HEK293 (cell line): ENCODE data around the gene PCCA.
A peak's percentile ranks its signal among the peaks of the same experiment; 100 is the strongest.

Experiments
- BCL11A ChIP-seq: fragments of 450-650 bp; formaldehyde crosslinking; IDR thresholded peaks from 2 replicates; pipeline ENCODE4 v1.5.1; 2016; ENCODE audit warnings: low read depth, missing biosample characterization, missing genetic modification characterization
- HOXC10 ChIP-seq: sonication (generic); formaldehyde crosslinking; IDR thresholded peaks from 2 replicates; pipeline ENCODE4 v1.8.1; 2023; ENCODE audit warnings: mild to moderate bottlenecking, missing genetic modification reagents
- INSM2 ChIP-seq: fragments of 450-650 bp; formaldehyde crosslinking; IDR thresholded peaks from 2 replicates; pipeline ENCODE4 v1.5.1; 2016; ENCODE audit warnings: missing biosample characterization, missing genetic modification characterization
- KLF16 ChIP-seq: fragments of 450-650 bp; formaldehyde crosslinking; IDR thresholded peaks from 2 replicates; pipeline ENCODE4 v1.5.1; 2017; ENCODE audit warnings: missing biosample characterization, missing genetic modification characterization
- PRDM6 ChIP-seq: fragments of 450-650 bp; formaldehyde crosslinking; IDR thresholded peaks from 2 replicates; pipeline ENCODE4 v1.5.1; 2017; ENCODE audit warnings: missing biosample characterization, missing genetic modification characterization
- REPIN1 ChIP-seq: fragments of 450-650 bp; formaldehyde crosslinking; IDR thresholded peaks from 2 replicates; pipeline ENCODE4 v1.5.1; 2017; ENCODE audit warnings: missing biosample characterization, missing genetic modification characterization, low read depth
- SALL2 ChIP-seq: fragments of 450-650 bp; formaldehyde crosslinking; IDR thresholded peaks from 2 replicates; pipeline ENCODE4 v1.5.0; 2017; ENCODE audit warnings: missing biosample characterization, mild to moderate bottlenecking, missing genetic modification characterization, borderline replicate concordance
- SCRT1 ChIP-seq: fragments of 450-650 bp; formaldehyde crosslinking; IDR thresholded peaks from 2 replicates; pipeline ENCODE4 v1.5.1; 2016; ENCODE audit warnings: missing biosample characterization, missing genetic modification characterization, borderline replicate concordance
- ZBTB44 ChIP-seq: fragments of 450-650 bp; IDR thresholded peaks from 2 replicates; pipeline ENCODE4 v1.5.1; 2018; ENCODE audit warnings: missing biosample characterization, mild to moderate bottlenecking, missing genetic modification characterization
- ZBTB48 ChIP-seq: fragments of 450-650 bp; formaldehyde crosslinking; IDR thresholded peaks from 2 replicates; pipeline ENCODE4 v1.5.1; 2016; ENCODE audit warnings: missing biosample characterization, missing genetic modification characterization
- ZNF140 ChIP-seq: fragments of 450-650 bp; formaldehyde crosslinking; IDR thresholded peaks from 2 replicates; pipeline ENCODE4 v1.5.1; 2016; ENCODE audit warnings: missing biosample characterization, missing genetic modification characterization
- ZNF146 ChIP-seq: fragments of 450-650 bp; formaldehyde crosslinking; IDR thresholded peaks from 2 replicates; pipeline ENCODE4 v1.5.1; 2016; ENCODE audit warnings: missing biosample characterization, missing genetic modification characterization
- ZNF148 ChIP-seq: fragments of 450-650 bp; formaldehyde crosslinking; IDR thresholded peaks from 2 replicates; pipeline ENCODE4 v1.5.0; 2017; ENCODE audit warnings: missing biosample characterization, missing genetic modification characterization, borderline replicate concordance
- ZNF16 ChIP-seq: fragments of 450-650 bp; formaldehyde crosslinking; IDR thresholded peaks from 2 replicates; pipeline ENCODE4 v1.5.1; 2016; ENCODE audit warnings: low read depth, missing biosample characterization, missing genetic modification characterization
- ZNF23 ChIP-seq: fragments of 450-650 bp; formaldehyde crosslinking; IDR thresholded peaks from 2 replicates; pipeline ENCODE4 v1.5.1; 2016; ENCODE audit warnings: missing biosample characterization, missing genetic modification characterization, borderline replicate concordance
- ZNF266 ChIP-seq: fragments of 450-650 bp; formaldehyde crosslinking; IDR thresholded peaks from 2 replicates; pipeline ENCODE4 v1.5.1; 2016; ENCODE audit warnings: missing biosample characterization, missing genetic modification characterization, low read depth
- ZNF280C ChIP-seq: fragments of 450-650 bp; formaldehyde crosslinking; IDR thresholded peaks from 2 replicates; pipeline ENCODE4 v1.5.1; 2016; ENCODE audit warnings: missing biosample characterization, missing genetic modification characterization
- ZNF335 ChIP-seq: fragments of 450-650 bp; formaldehyde crosslinking; conservative IDR thresholded peaks from 2 replicates; pipeline ENCODE4 v1.5.1; 2016; ENCODE audit warnings: missing biosample characterization, missing genetic modification characterization
- ZNF37A ChIP-seq: fragments of 450-650 bp; IDR thresholded peaks from 2 replicates; pipeline ENCODE4 v1.5.1; 2018; ENCODE audit warnings: missing biosample characterization, missing genetic modification characterization
- ZNF391 ChIP-seq: fragments of 450-650 bp; formaldehyde crosslinking; IDR thresholded peaks from 2 replicates; pipeline ENCODE4 v1.5.1; 2016; ENCODE audit warnings: low read depth, missing biosample characterization, missing genetic modification characterization, borderline replicate concordance
- ZNF426 ChIP-seq: fragments of 450-650 bp; formaldehyde crosslinking; IDR thresholded peaks from 2 replicates; pipeline ENCODE4 v1.5.1; 2017; ENCODE audit warnings: missing biosample characterization, missing genetic modification characterization, mild to moderate bottlenecking, inconsistent platforms, moderate library complexity
- ZNF513 ChIP-seq: fragments of 450-650 bp; IDR thresholded peaks from 2 replicates; pipeline ENCODE4 v1.5.1; 2018; ENCODE audit warnings: missing biosample characterization, missing genetic modification characterization
- ZNF514 ChIP-seq: fragments of 450-650 bp; formaldehyde crosslinking; IDR thresholded peaks from 2 replicates; pipeline ENCODE4 v1.5.1; 2016; ENCODE audit warnings: missing biosample characterization, missing genetic modification characterization
- ZNF621 ChIP-seq: fragments of 450-650 bp; formaldehyde crosslinking; IDR thresholded peaks from 2 replicates; pipeline ENCODE4 v1.5.1; 2017; ENCODE audit warnings: missing biosample characterization, missing genetic modification characterization
- ZNF639 ChIP-seq: fragments of 450-650 bp; formaldehyde crosslinking; IDR thresholded peaks from 2 replicates; pipeline ENCODE4 v1.5.1; 2016; ENCODE audit warnings: missing biosample characterization, missing genetic modification characterization
- ZNF707 ChIP-seq: fragments of 450-650 bp; formaldehyde crosslinking; IDR thresholded peaks from 2 replicates; pipeline ENCODE4 v1.5.1; 2016; ENCODE audit warnings: missing biosample characterization, missing genetic modification characterization
- ZSCAN30 ChIP-seq: fragments of 450-650 bp; IDR thresholded peaks from 2 replicates; pipeline ENCODE4 v1.5.1; 2018; ENCODE audit warnings: missing biosample characterization, mild to moderate bottlenecking, missing genetic modification characterization, moderate library complexity

PCCA gene

GRCh38 chr13:100235311-100235901, 146.5 kb downstream of the PCCA start (continued):
- TF ChIP-seq INSM2 (tag by site-specific recombination), result 0 out of 2 replicates have a peak, but pooled peaks have one; percentile 8
- TF ChIP-seq REPIN1 (tag by site-specific recombination), result no peak
- no peak for TF ChIP-seq KLF16 (tag by site-specific recombination)
- no peak for TF ChIP-seq ZNF280C (tag by site-specific recombination)
- no peak for TF ChIP-seq SALL2 (tag by site-specific recombination)
- TF ChIP-seq ZNF707 (tag by site-specific recombination), result no peak
- TF ChIP-seq ZNF621 (tag by site-specific recombination), result no peak
- TF ChIP-seq SCRT1 (tag by site-specific recombination), result no peak
- TF ChIP-seq ZNF23 (tag by site-specific recombination), result no peak
- 0 out of 2 replicates have a peak, but pooled peaks have one; percentile 20 for TF ChIP-seq ZNF335 (tag by site-specific recombination)
- TF ChIP-seq BCL11A (tag by site-specific recombination), result no peak
- TF ChIP-seq ZNF16 (tag by site-specific recombination), result no peak
- no peak; the same call in none of the 2 replicates for TF ChIP-seq PRDM6 (tag by site-specific recombination)
- TF ChIP-seq ZBTB48 (tag by site-specific recombination), result no peak
- 0 out of 2 replicates have a peak, but pooled peaks have one; percentile 18 for TF ChIP-seq ZBTB44
- TF ChIP-seq ZNF513 (tag by site-specific recombination), result no peak
- TF ChIP-seq ZNF426 (tag by site-specific recombination), result no peak
- no peak for TF ChIP-seq HOXC10 (CRISPR knock-in tag)
- no peak for TF ChIP-seq ZNF37A (tag by site-specific recombination)
- TF ChIP-seq ZNF148 (tag by site-specific recombination), result no peak
- TF ChIP-seq ZNF391 (tag by site-specific recombination), result no peak
- no peak for TF ChIP-seq ZNF639 (tag by site-specific recombination)
- TF ChIP-seq ZSCAN30 (tag by site-specific recombination), result peak; percentile 77; the same call in 1 of the 2 replicates
- TF ChIP-seq ZNF146 (tag by site-specific recombination), result no peak
- TF ChIP-seq ZNF514, result no peak
- TF ChIP-seq ZNF140, result no peak
- no peak for TF ChIP-seq ZNF266 (tag by site-specific recombination)
